Loucy (cell line): ENCODE results near the gene PLIN3.

Source experiments
- H2AFZ ChIP-seq: fragments of 200-600 bp; sonication (generic); 2 replicates; pipeline ENCODE4 v1.6.0; 2016; ENCODE audit warnings: antibody characterized with exemption, mild to moderate bottlenecking, low read length, moderate library complexity
- H3F3A ChIP-seq: fragments of 200-600 bp; 2 replicates; pipeline ENCODE4 v1.6.0; 2016; ENCODE audit warnings: antibody characterized with exemption, low read depth, mild to moderate bottlenecking
- H3K27me3 ChIP-seq: fragments of 200-600 bp; sonication (generic); 2 replicates; pipeline ENCODE4 v1.6.1; 2014; ENCODE audit warnings: low read length, mild to moderate bottlenecking; ENCODE audit not compliant: insufficient read depth, poor library complexity, severe bottlenecking
- H3K36me3 ChIP-seq: fragments of 200-600 bp; sonication (generic); 2 replicates; pipeline ENCODE4 v1.6.1; 2016; ENCODE audit warnings: low read length; ENCODE audit not compliant: insufficient read depth
- H3K4me1 ChIP-seq: fragments of 200-600 bp; sonication (generic); 2 replicates; pipeline ENCODE4 v1.5.1; 2014; ENCODE audit warnings: low read length, mild to moderate bottlenecking; ENCODE audit not compliant: insufficient read depth, poor library complexity, severe bottlenecking
- H3K4me2 ChIP-seq: fragments of 200-600 bp; sonication (generic); 2 replicates; pipeline ENCODE4 v1.6.0; 2014; ENCODE audit warnings: antibody characterized with exemption, low read length, low read depth, mild to moderate bottlenecking; ENCODE audit not compliant: poor library complexity, severe bottlenecking
- H3K4me3 ChIP-seq: fragments of 200-600 bp; sonication (generic); 2 replicates; pipeline ENCODE4 v1.5.1; 2014; ENCODE audit warnings: low read length, mild to moderate bottlenecking, mixed read lengths; ENCODE audit not compliant: poor library complexity, severe bottlenecking
- H3K79me2 ChIP-seq: fragments of 200-600 bp; sonication (generic); 2 replicates; pipeline ENCODE4 v1.6.1; 2014; ENCODE audit warnings: low read length; ENCODE audit not compliant: insufficient read depth
- H3K9ac ChIP-seq: fragments of 200-600 bp; sonication (generic); 2 replicates; pipeline ENCODE4 v1.6.0; 2014; ENCODE audit warnings: mild to moderate bottlenecking, low read depth, low read length, moderate library complexity; ENCODE audit not compliant: poor library complexity, severe bottlenecking
- H3K9me2 ChIP-seq: fragments of 200-600 bp; sonication (generic); replicated peaks from 2 replicates; pipeline ENCODE4 v1.6.1; 2016; ENCODE audit warnings: low read depth, low read length, mixed read lengths
- H3K9me3 ChIP-seq: fragments of 200-600 bp; sonication (generic); 2 replicates; pipeline ENCODE4 v1.6.1; 2014; ENCODE audit warnings: mild to moderate bottlenecking, antibody characterized with exemption, low read length, low read depth; ENCODE audit not compliant: insufficient read depth
- H4K20me1 ChIP-seq: fragments of 200-600 bp; sonication (generic); 2 replicates; pipeline ENCODE4 v1.6.0; 2014; ENCODE audit warnings: antibody characterized with exemption, low read length, mild to moderate bottlenecking; ENCODE audit not compliant: insufficient read depth, poor library complexity, severe bottlenecking
- CTCF ChIP-seq: fragments of 200-600 bp; sonication (generic); conservative IDR thresholded peaks from 2 replicates; pipeline ENCODE4 v1.5.1; 2014; ENCODE audit warnings: mild to moderate bottlenecking, antibody characterized with exemption, low read length
- EZH2phosphoT487 ChIP-seq: fragments of 200-600 bp; IDR thresholded peaks from 2 replicates; pipeline ENCODE4 v1.6.1; 2018; ENCODE audit warnings: antibody characterized with exemption, mild to moderate bottlenecking, moderate library complexity, borderline replicate concordance

The PLIN3 gene

GRCh38 chr19:4913996-4914735 lies 46.7 kb upstream of the PLIN3 start:
- no peak overlapping the region for H3K9ac ChIP-seq
- H3K9me2 ChIP-seq: no peaks in the 10 kb centered on the region
- peaks cover 24% of the 10 kb centered on the region; the same call in 1 of the 2 replicates for H3K36me3 ChIP-seq
- peaks cover 50% of the 10 kb centered on the region for H3K4me1 ChIP-seq
- H3K4me2 ChIP-seq: peak overlapping the region; percentile 94
- peak overlapping the region; percentile 80 for H3K4me3 ChIP-seq
- H3K79me2 ChIP-seq: peaks cover 98% of the 10 kb centered on the region
- peaks cover 8% of the 10 kb centered on the region for H3F3A ChIP-seq
- H3K27me3 ChIP-seq: no peaks in the 10 kb centered on the region
- no peak overlapping the region for H2AFZ ChIP-seq
- TF ChIP-seq EZH2phosphoT487 (no peak), CTCF (no peak)
- peaks cover 42% of the 10 kb centered on the region for H4K20me1 ChIP-seq
- no peaks in the 10 kb centered on the region for H3K9me3 ChIP-seq

- Histone ChIP-seq H3K4me3 (peak overlapping the region; percentile 97), H3K79me2 (peaks cover 83% of the 10 kb centered on the region), H4K20me1 (peaks cover 42% of the 10 kb centered on the region)
Observed at GRCh38 chr19:4911786-4912672, 44.6 kb upstream of the PLIN3 start.

GRCh38 chr19:4911314-4911713 lies 43.8 kb upstream of the PLIN3 start:
- H3K9me3 ChIP-seq: no peaks in the 10 kb centered on the region
- H4K20me1 ChIP-seq: peaks cover 40% of the 10 kb centered on the region
- peaks cover 76% of the 10 kb centered on the region for H3K79me2 ChIP-seq
- H2AFZ ChIP-seq: peak overlapping the region; percentile 36; the same call in 1 of the 2 replicates
- H3K9ac ChIP-seq: peak overlapping the region; percentile 98
- no peaks in the 10 kb centered on the region for H3K27me3 ChIP-seq
- peaks cover 51% of the 10 kb centered on the region for H3K4me1 ChIP-seq
- TF ChIP-seq CTCF (no peak), EZH2phosphoT487 (no peak)
- H3K4me2 ChIP-seq: peak overlapping the region; percentile 99
- peak overlapping the region; percentile 97 for H3K4me3 ChIP-seq
- H3F3A ChIP-seq: peaks cover 8% of the 10 kb centered on the region
- H3K9me2 ChIP-seq: no peaks in the 10 kb centered on the region
- peaks cover 19% of the 10 kb centered on the region; the same call in 1 of the 2 replicates for H3K36me3 ChIP-seq

More at GRCh38 chr19:4911786-4912672, 44.6 kb upstream of the PLIN3 start:
- no peak for TF ChIP-seq EZH2phosphoT487
- TF ChIP-seq CTCF: peak; percentile 77
- Histone ChIP-seq H2AFZ (no peak overlapping the region), H3K27me3 (no peaks in the 10 kb centered on the region), H3K36me3 (peaks cover 19% of the 10 kb centered on the region; the same call in 1 of the 2 replicates), H3K9me2 (no peaks in the 10 kb centered on the region), H3K9me3 (no peaks in the 10 kb centered on the region), H3K9ac (peak overlapping the region; percentile 98), H3K4me1 (peaks cover 58% of the 10 kb centered on the region), H3K4me2 (peak overlapping the region; percentile 99), H3F3A (peaks cover 8% of the 10 kb centered on the region)
